ENCODE measurements around the gene PSMD14. TPM values are rescaled to one million over a fixed set of nuclear protein-coding genes. Genes with fewer than 3 reads are reported as not detected.

Gene PSMD14
- total RNA-seq, 1 experiment from 2014 or later: 83.7 TPM

GRCh38 chr2:161391737-161392506, 83.7 kb downstream of the PSMD14 start:
- TF ChIP-seq, protein P1, sequence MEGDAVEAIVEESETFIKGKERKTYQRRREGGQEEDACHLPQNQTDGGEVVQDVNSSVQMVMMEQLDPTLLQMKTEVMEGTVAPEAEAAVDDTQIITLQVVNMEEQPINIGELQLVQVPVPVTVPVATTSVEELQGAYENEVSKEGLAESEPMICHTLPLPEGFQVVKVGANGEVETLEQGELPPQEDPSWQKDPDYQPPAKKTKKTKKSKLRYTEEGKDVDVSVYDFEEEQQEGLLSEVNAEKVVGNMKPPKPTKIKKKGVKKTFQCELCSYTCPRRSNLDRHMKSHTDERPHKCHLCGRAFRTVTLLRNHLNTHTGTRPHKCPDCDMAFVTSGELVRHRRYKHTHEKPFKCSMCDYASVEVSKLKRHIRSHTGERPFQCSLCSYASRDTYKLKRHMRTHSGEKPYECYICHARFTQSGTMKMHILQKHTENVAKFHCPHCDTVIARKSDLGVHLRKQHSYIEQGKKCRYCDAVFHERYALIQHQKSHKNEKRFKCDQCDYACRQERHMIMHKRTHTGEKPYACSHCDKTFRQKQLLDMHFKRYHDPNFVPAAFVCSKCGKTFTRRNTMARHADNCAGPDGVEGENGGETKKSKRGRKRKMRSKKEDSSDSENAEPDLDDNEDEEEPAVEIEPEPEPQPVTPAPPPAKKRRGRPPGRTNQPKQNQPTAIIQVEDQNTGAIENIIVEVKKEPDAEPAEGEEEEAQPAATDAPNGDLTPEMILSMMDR (conservative IDR thresholded peaks at IDR 0.05): no peak
- Histone ChIP-seq H4K5ac (ENCODE audit: insufficient read length, low read depth, low read length) (no peak overlapping the region), H2BK12ac (ENCODE audit: insufficient read length, low read depth, low read length) (no peak overlapping the region), H2AK5ac (ENCODE audit: insufficient read length, low read length) (no peak overlapping the region), H3K9me3 (ENCODE audit: control insufficient read depth, low read depth, low read length) (no peaks in the 10 kb centered on the region), H4K91ac (ENCODE audit: insufficient read length, low read depth, low read length) (no peak overlapping the region), H3K23ac (ENCODE audit: insufficient read length, low read depth, low read length) (no peak overlapping the region), H3K9ac (ENCODE audit: extremely low read depth, insufficient read length, low read length) (no peak overlapping the region), H3K56ac (ENCODE audit: insufficient read length, low read depth, low read length) (no peak overlapping the region), H3K4me1 (ENCODE audit: insufficient read depth, low read length) (no peaks in the 10 kb centered on the region), H2BK20ac (ENCODE audit: low read depth, low read length, poor library complexity, severe bottlenecking) (no peak overlapping the region), H2BK5ac (ENCODE audit: insufficient read length, low read length) (no peak overlapping the region), H4K8ac (replicated peaks; ENCODE audit: insufficient read length, low read depth, low read length) (no peak overlapping the region), H3K79me1 (ENCODE audit: insufficient read depth, low read depth, low read length, poor library complexity, severe bottlenecking) (no peaks in the 10 kb centered on the region), H3K14ac (ENCODE audit: insufficient read depth, low read length) (no peak overlapping the region), H3K27me3 (ENCODE audit: insufficient read depth, low read length) (no peaks in the 10 kb centered on the region), H3T11ph (ENCODE audit: low read length) (no peak overlapping the region), H2BK15ac (ENCODE audit: low read depth, low read length) (no peak overlapping the region), H4K20me1 (ENCODE audit: control insufficient read depth, insufficient read depth, insufficient read length) (no peaks in the 10 kb centered on the region), H3K79me2 (ENCODE audit: insufficient read depth, low read length) (no peaks in the 10 kb centered on the region), H3K18ac (ENCODE audit: insufficient read length, low read depth, low read length) (no peak overlapping the region), H3K23me2 (ENCODE audit: insufficient read length, low read depth, low read length, poor library complexity, severe bottlenecking) (no peaks in the 10 kb centered on the region), H3K27ac (ENCODE audit: insufficient read length, low read depth, low read length) (no peak overlapping the region), H2BK120ac (ENCODE audit: low read depth, low read length, poor library complexity, severe bottlenecking) (no peak overlapping the region), H2AFZ (ENCODE audit: low read length) (no peak overlapping the region), H3K4ac (ENCODE audit: low read depth, low read length) (no peak overlapping the region), H3K4me2 (ENCODE audit: insufficient read depth, insufficient read length, low read length) (no peak overlapping the region)
- Mint-ChIP-seq H3K27me3 (ENCODE audit: low read depth) (no peaks in the 10 kb centered on the region), H3K9me3 (no peaks in the 10 kb centered on the region), H3K36me3 (ENCODE audit: insufficient read depth in 1 of 3, low read depth in 3 of 3) (peaks cover 13 to 23% (median 16%) of the 10 kb centered on the region in 3 experiments; a peak in 5 of 7 replicates), H3K27ac (peak overlapping the region in 1 of 3 experiments; percentile 27; a peak in 1 of 7 replicates), H3K4me1 (peaks cover 10 to 16% of the 10 kb centered on the region in 2 experiments), H3K4me3 (no peak overlapping the region)
- no CpG with 5 or more reads among the region's 4 CpGs for WGBS (ENCODE audit: extremely low coverage, insufficient read length, low lambda C conversion rate)
- no peak for DNase-seq
